ENCODE measurements around the gene PDZD11. TPM values are rescaled to one million over a fixed set of nuclear protein-coding genes. Genes with fewer than 3 reads are reported as not detected.

The PDZD11 gene
- total RNA-seq, 2 donors from 2014 or later: 49.2 to 50.9 TPM

DNA sequence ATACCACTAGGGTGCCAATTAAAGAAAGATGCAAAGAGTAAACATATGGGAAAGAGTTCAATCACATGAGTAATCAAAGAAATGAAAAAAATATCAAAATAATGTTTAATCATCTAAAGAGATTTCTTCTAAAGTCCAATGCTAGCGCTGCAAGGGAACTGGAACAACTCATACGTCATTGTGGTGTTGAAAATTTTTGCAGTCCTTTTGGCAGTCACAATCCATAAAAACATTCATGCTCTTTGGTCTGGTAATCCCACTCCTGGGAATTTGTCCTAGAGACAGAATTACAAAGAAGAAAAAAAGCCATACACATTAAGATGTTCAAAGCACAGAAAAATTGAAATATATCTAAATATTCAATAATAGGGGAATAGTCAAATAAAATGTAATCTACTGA is 34.3 kb downstream of the PDZD11 start:
- Histone ChIP-seq H3K9ac (ENCODE audit: low read depth in 2 of 2, low read length in 2 of 2) (no peak overlapping the region), H3K36me3 (no peaks in the 10 kb centered on the region), H3K4me3 (no peak overlapping the region), H3K9me3 (no peaks in the 10 kb centered on the region), H3K4me1 (no peaks in the 10 kb centered on the region), H3K27me3 (no peaks in the 10 kb centered on the region), H3K27ac (no peak overlapping the region)
- no peak for DNase-seq
- intact Hi-C loops (cut with DNase I): no loop called here
- TF ChIP-seq CTCF (IDR thresholded peaks at IDR 0.05): no peak

- intact Hi-C loops (cut with DNase I): no loop called here
These were observed 34.8 kb downstream of the PDZD11 start for GRCh38 chrX:70254909-70255308.

DNA sequence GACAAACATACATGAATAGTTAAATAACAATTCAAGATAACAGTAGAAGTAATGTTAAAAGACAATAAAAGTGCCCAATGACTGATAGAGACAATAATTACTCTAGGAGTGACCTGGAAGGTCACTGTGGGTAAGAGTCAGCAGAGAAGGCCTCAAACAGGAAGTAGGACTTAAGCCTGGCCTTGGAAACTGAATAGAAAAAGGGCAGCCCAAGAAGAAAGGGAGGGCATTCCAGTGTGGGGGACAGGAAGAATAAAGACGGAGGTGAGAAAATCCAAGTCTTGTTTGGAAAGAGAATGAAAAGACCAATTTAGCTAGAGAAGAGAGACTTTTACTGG is 35.7 kb downstream of the PDZD11 start:
- no peaks in the 10 kb centered on the region for H3K4me1 ChIP-seq
- no peaks in the 10 kb centered on the region for H3K27me3 ChIP-seq
- no peak overlapping the region for H3K27ac ChIP-seq
- TF ChIP-seq CTCF (IDR thresholded peaks at IDR 0.05): no peak
- H3K36me3 ChIP-seq: no peaks in the 10 kb centered on the region
- H3K9ac ChIP-seq (ENCODE audit: low read depth in 2 of 2, low read length in 2 of 2): no peak overlapping the region
- no peak for DNase-seq
- intact Hi-C loops (cut with DNase I): no loop called here
- no peak overlapping the region for H3K4me3 ChIP-seq
- H3K9me3 ChIP-seq: no peaks in the 10 kb centered on the region

More at GRCh38 chrX:70254909-70255308, 34.8 kb downstream of the PDZD11 start:
- H3K4me1 ChIP-seq: no peaks in the 10 kb centered on the region
- no peaks in the 10 kb centered on the region for H3K36me3 ChIP-seq
- no peak for TF ChIP-seq CTCF (IDR thresholded peaks at IDR 0.05)
- no peak for DNase-seq
- no peaks in the 10 kb centered on the region for H3K27me3 ChIP-seq
- no peaks in the 10 kb centered on the region for H3K9me3 ChIP-seq
- H3K9ac ChIP-seq (ENCODE audit: low read depth in 2 of 2, low read length in 2 of 2): no peak overlapping the region
- no peak overlapping the region for H3K27ac ChIP-seq
- no peak overlapping the region for H3K4me3 ChIP-seq

DNA sequence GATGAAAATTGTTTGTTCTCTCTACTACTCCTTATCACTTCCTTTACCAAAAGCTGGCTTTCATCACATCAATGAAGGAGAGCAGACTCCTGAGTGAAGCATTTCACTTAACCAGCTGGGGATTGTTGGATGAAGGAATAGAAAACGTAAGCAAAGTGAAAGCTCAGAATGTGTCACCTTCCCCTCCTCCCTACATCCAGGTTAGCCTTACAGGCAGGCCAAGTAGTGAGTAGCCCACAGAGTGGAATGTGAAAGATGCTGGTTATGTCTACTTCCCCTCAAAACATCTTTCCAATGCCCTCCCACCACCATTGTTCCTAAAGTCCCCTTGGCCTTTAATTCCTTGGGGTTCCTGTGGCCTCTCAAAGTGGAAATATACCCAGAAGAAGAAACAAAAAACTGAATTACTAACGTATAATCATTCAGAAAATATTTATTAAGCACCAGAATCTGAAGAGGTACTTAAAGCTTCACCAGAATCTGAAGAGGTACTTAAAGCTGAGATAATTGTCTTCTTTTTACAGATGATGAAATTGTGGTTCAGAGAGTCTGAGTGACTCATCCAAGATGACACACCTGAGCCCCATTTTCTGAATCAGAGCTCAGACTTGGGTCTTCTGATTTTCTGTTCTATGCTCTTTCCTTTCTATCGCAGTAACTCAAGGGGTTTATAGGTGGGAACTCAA is 36.2 kb downstream of the PDZD11 start:
- Histone ChIP-seq H3K4me3 (no peak overlapping the region), H3K27me3 (no peaks in the 10 kb centered on the region), H3K4me1 (no peaks in the 10 kb centered on the region), H3K9ac (ENCODE audit: low read depth in 2 of 2, low read length in 2 of 2) (no peak overlapping the region), H3K27ac (no peak overlapping the region), H3K36me3 (no peaks in the 10 kb centered on the region), H3K9me3 (no peaks in the 10 kb centered on the region)
- intact Hi-C loops (cut with DNase I): no loop called here
- no peak for TF ChIP-seq CTCF (IDR thresholded peaks at IDR 0.05)
- DNase-seq: no peak

GRCh38 chrX:70252491-70252890 is 37.2 kb downstream of the PDZD11 start:
- Histone ChIP-seq H3K36me3 (no peaks in the 10 kb centered on the region), H3K27ac (no peak overlapping the region), H3K4me1 (no peaks in the 10 kb centered on the region), H3K4me3 (no peak overlapping the region), H3K9me3 (no peaks in the 10 kb centered on the region), H3K9ac (ENCODE audit: low read depth in 2 of 2, low read length in 2 of 2) (no peak overlapping the region), H3K27me3 (no peaks in the 10 kb centered on the region)
- intact Hi-C loops (cut with DNase I): no loop called here
- DNase-seq: no peak
- no peak for TF ChIP-seq CTCF (IDR thresholded peaks at IDR 0.05)
